Measurements from ENCODE around the gene PANK4.
"Not testable (repeated sequence)": the region's sequence is repeated elsewhere in the genome, so short reads cannot be mapped to it uniquely, and the experiment has no call there.

Gene PANK4

DNA sequence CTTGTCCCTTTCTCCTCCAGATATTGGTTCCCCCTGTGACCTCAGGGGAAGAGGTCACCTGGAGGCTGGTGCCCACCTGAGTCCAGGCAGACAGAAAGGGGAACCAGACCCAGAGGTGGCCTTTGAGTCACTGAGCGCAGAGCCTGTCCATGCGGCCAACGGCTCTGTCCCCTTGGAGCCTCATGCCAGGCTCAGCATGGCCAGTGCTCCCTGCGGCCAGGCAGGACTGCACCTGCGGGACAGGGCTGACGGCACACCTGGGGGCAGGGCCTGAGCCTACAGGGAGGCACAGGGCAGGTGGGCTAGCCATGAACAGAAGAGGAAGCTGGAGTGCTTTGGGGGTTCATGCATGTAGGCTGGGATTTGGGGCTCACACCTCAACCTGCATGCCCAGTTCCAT is 32.5 kb upstream of the PANK4 start:
- no peak for DNase-seq (ENCODE audit: low read depth in 2 of 2)

DNA sequence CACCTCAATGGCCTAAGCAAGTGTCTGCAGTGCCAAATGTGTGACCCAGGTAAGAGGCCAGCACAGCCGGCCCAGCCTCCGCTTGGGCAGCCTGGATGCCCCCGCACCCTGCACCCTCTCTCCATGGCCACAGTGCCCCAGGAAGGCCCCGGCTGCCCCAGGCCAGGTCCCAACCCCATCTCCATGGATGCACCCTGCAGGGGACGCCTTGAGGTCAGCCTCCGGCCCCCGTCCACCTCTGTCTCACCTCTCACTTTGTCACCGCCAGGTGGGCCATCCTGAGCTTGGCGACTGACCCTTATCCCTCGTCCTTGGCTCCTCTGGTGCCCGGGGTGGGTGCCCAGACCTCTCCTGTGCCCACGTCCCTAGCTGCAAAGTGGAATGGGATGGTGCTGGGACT is 32.0 kb upstream of the PANK4 start:
- no peak for DNase-seq (ENCODE audit: low read depth in 2 of 2)

DNA sequence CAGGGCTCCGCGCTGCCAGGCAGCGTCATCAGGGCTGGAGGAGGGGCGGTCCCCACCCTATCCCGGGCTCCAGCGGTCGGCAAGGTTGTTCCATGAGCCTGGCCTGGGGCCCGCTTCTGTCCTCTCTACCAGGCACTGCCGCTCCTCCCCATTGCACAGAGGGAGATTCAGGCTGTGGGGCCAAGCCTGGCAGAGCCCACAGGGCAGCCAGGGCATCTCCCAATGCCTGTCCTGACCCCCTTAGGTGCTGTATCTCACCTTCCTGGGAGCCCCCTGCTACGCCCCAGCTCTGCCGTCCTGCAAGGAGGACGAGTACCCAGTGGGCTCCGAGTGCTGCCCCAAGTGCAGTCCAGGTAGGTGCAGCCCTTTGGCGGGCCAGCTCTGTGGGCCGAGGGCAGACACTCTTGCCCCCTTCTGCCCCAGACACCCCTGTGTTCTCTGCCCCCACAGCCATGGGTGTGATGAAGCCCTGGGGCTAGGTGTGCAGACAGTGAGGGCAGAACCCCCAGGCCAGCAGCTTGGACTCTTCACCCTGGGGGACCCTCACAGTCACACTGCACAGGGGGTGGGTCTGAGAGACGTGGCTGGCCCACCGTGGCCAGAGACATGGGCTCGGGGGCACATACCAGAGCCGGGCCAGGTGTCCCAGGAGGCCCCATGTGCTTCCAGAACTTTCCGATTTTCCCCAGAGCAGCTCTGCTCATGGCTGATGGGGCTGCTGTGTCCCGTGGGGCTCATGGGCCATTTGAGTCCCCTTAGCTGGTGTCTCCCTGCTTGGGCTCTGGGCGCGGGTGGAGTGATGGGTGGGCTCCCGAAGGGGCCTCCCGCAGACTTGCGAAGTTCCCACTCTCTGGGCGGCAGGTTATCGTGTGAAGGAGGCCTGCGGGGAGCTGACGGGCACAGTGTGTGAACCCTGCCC is 31.3 kb upstream of the PANK4 start:
- DNase-seq (ENCODE audit: low read depth in 2 of 2) = no peak

DNA sequence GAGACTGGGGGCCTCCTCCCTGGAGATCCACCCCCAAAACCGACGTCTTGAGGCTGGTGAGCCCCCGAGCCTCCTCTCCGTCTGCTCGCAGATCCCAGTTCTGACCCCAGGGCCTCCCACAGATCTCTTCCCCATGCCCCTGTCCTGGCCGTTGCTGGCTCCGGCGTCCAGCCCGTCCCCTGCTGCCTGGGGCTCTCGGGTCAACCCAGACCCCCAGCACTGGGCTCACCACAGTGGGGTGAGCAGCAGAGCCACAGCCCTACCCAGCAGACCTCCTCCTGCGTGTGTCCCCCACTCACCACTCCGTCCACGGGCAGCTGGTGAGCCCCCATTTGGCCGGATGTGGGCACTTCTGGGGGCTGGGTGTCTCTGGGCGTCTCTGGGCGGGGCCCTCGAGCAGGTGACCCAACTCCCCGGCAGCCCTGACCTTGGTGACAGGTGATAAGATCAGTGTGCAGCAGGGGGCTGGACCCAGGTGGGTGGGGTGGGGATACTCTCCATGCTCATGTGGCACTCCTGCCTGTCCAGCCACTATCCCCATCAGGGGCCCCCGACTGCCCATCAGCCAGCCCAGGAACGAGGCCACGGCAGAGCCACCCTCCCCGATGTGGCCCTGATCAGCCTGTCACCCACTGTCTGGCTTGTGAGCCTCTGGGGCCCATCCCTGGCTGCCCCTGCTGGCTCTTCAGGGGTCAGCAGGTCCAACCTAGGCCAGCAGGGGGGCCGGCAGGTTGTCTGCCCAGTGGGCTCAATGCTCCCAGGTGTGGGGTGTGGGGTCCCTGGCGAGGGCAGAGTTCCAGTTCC is 30.5 kb upstream of the PANK4 start:
- DNase-seq (ENCODE audit: low read depth in 2 of 2) = no peak

DNA sequence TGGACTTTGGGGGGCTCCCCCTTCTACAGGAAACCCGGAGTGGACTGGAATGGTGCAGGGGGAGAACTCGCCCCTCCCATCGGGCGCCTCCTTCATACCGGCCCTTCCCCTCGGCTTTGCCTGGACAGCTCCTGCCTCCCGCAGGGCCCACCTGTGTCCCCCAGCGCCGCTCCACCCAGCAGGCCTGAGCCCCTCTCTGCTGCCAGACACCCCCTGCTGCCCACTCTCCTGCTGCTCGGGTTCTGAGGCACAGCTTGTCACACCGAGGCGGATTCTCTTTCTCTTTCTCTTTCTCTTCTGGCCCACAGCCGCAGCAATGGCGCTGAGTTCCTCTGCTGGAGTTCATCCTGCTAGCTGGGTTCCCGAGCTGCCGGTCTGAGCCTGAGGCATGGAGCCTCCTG is 29.9 kb upstream of the PANK4 start, which contains the start of gene TNFRSF14:
Gene TNFRSF14 (plus strand): TSS at position 95 of the 401 bp plus-strand sequence. CDS start 294 bp downstream, at position 389.
- DNase-seq (ENCODE audit: low read depth in 2 of 2) = no peak

DNA sequence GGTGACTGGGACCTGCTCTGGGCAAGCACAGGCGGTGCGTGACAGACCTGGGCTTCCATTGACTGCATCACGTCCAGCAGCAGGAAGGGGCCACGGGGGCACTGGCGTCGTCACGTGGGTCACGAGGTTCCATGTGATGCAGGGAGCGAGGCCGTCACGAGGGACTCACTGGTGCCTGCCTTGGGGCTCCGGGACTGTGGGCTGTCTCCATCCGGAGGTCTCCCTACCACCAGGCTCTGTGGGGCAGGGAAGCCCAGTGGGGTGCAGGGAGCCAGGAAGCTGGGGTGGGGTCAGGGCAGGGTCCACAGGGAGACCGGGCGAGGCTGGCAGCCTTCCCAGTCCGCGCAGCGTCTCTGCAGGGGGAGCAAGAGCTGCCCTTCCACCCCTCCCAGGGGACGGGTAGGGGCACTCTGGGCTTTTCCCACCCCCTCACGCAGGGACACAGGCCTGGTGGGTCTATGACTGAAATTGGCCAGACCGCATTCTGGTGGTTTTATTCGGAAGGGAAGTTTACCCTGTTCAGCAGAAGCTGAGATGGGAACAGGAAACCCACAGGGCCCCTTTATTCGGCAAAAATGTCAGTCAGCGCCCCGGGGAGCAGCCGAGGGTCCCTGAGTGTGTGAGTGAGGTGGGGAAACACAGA is 29.4 kb upstream of the PANK4 start:
- DNase-seq (ENCODE audit: low read depth in 2 of 2) = no peak

GRCh38 chr1:2554621-2555387 is 28.4 kb upstream of the PANK4 start:
- no peak for DNase-seq (ENCODE audit: low read depth in 2 of 2)

- no peak for DNase-seq (ENCODE audit: low read depth in 2 of 2)
These were observed 27.6 kb upstream of the PANK4 start for GRCh38 chr1:2553871-2554620.

DNA sequence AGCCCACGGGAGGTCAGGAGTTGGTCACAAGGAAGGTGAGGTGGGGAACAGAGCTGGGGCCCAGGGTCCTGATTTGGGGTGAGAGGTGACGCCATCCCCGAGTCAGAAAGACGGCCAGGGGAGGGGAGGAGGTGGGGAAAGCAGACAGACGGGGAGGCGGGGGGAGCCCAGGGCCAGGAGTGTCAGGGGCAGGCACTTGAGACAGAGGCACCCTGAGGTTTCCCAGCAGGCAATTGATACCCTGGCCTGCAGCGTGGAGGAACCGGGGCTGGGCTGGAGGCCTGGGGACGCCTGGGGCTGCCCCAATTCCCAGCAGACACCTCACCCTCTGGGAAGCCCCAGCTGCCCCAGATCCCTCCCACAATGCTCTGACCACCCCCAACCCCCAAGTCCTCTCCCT is 26.7 kb upstream of the PANK4 start:
- DNase-seq (ENCODE audit: low read depth in 2 of 2) = not testable (repeated sequence)

- DNase-seq (ENCODE audit: low read depth in 2 of 2) = no peak
These were observed 25.8 kb upstream of the PANK4 start for GRCh38 chr1:2552189-2552588.

DNA sequence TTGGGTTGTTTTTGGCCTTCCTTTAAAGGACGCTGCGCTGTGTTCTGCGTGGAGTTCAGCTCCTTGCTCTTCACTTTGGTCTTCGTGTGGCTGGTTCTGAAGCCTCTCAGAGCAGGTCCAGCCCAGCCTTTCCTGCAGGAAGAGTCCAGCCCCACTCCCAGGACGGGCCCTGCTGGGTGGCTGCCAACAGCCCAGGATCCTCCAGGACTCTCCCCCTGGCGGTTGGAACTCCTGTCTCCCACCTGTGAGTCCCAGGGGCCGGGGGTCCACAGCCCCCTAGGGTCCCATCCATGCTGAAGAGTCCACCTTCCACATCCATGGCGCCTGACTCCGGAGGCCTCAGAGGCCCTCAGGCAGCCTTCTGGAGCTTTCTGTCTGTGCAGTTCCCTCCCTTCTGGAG is 25.1 kb upstream of the PANK4 start:
- not testable (repeated sequence) for DNase-seq (ENCODE audit: low read depth in 2 of 2)

GRCh38 chr1:2550309-2550861 is 24.0 kb upstream of the PANK4 start:
- not testable (repeated sequence) for DNase-seq (ENCODE audit: low read depth in 2 of 2)

GRCh38 chr1:2549367-2550029 is 23.1 kb upstream of the PANK4 start:
- DNase-seq (ENCODE audit: low read depth in 2 of 2) = not testable (repeated sequence)

- no peak for DNase-seq (ENCODE audit: low read depth in 2 of 2)
These were observed 21.7 kb upstream of the PANK4 start for GRCh38 chr1:2548068-2548589.

DNA sequence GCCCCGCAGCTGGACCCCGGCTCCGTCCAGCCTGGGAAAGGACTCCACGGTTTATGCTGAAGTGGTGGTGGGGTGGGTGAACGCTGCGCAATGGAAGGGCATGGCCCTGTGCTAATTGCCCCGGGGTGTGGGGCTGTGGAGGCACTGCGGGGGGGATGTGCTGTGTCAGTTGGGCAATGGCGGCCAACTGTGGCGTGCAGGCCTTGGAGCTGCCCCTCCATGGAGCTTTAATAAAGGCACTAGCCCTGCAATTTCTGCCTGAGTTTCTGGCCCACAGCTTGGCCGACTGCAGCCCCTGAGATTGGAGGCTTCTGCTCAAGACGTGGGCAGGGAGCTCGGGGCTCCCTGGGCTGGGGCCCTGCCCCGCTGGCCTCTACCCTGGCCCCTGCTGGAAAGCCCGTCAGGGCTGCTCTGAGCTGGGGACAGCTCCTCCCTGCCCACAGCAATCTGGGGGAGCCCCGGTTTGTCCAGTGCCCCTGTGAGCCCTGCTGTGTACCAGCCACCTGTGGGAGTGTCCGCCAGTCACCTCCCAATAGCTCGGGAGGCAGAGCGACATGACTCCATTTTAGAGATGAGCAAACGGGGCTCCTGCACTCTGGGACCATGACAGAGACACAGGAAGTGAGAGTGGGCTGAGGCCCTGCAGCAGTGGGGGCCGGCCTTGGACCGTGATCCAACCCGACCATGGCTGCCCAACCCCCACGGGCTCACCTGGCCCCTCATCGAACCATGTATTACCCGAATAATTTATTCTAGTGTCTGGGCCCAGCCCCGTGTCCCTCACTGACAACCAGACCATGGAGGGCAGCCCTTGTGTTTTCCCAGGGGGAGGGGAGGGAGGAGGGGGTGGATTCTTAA is 21.0 kb upstream of the PANK4 start:
- DNase-seq (ENCODE audit: low read depth in 2 of 2) = no peak

DNA sequence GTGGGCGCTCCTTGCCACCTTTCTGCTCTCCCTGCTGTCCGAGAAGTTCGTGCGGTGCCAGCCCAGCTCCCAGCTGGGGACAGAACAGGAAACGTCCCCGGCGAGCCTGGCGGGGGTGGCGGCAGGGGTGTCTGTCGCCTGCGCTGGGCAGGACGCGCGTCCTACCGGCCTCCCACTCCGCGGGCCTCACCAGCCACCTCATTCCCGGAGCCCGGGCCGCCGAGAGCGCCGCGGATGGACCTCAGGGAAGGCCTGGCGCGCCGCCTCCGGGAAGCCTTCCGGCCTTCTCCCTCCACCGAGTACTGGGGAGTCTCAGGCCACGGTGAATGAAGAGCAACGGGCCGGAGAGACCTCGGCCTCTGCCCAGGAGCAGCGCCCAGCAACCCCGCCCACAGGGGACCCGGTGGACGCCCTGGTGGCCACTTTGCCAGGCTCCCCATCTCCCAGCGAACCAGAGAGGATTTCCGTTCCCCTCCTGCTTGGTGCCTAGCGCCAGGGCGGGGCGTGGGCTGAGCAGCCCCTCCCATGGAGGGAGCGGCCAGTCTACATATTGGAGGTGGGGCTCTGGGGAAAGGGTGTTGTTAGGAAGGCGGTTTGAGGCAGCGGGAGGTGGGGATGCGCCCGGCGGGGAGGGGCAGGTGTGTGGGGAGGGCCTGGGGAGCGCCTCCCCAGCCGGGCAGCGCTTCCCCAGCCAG is 20.3 kb upstream of the PANK4 start:
- no peak for DNase-seq (ENCODE audit: low read depth in 2 of 2)

DNA sequence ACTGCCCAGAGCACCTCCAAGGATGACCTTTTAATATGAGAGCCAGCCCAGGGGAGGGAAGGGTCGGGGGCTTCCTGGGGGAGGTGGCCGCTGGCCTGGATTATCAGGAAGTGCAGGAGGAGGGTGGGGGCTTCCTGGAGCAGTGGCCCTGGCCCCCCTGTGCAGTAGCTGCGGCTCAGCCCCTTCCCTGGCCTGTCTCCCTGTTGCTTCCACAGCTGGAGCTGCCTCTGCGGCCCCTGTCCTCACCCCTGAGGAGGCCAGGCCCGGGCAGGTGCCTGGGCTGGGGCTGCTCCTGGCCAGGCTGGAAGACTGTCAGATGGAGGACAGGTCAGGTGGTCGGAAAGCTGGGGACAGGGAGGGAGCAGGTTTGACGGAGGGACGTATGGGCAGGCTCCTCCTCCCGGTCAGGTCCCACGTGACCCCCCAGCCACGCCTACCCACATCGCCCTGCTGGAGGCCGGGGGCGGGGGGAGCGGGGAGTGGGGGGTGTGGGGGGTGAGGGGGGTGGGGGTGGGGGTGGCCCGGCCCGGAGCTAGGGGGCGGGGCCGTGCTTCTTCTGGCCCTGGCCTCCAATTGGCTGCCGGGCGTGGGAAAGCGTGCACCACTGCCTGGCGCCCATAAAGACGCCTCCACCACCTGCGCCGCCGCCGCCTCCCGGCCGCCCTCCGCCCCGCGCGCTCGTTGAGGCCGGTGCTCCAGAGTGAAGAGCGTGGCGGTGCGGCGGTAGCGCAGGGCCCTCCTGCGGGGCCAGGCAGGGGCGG is 19.5 kb upstream of the PANK4 start:
- no peak for DNase-seq (ENCODE audit: low read depth in 2 of 2)
